Gastrocnemius medialis (tissue), 4 donors: ENCODE results near the gene SSBP3. TPM values are rescaled to one million over a fixed set of nuclear protein-coding genes. Genes with fewer than 3 reads are reported as not detected.

Experiments used
- ATAC-seq, 2 donors: fragments of 150-250 bp; one replicate each; pipeline ENCODE4 v1.9.1; 2016
- DNase-seq, 2 donors: peaks; one replicate each; pipeline ENCODE4 v3.0.0-alpha.2; 2019
- H3K27ac ChIP-seq, 4 donors: fragments of 200-600 bp; sonication (generic); 1 replicate in 1 of 4; 2 replicates in 3 of 4; pipeline ENCODE4 v1.5.1; 2016 to 2018; ENCODE audit warnings: mild to moderate bottlenecking in 2 of 4, moderate library complexity in 1 of 4
- H3K27me3 ChIP-seq, 3 donors: fragments of 200-600 bp; sonication (generic) in 2 of 3; 1 replicate in 1 of 3; 2 replicates in 2 of 3; pipeline versions ENCODE4 v1.5.1 to v1.6.0; 2016 to 2019; ENCODE audit warnings: mild to moderate bottlenecking in 1 of 3, moderate library complexity in 1 of 3
- H3K36me3 ChIP-seq, 2 donors: fragments of 200-600 bp; sonication (generic) in 1 of 2; one replicate each; pipeline ENCODE4 v1.5.1; 2017 to 2018
- H3K4me1 ChIP-seq, 2 donors: fragments of 200-600 bp; sonication (generic) in 1 of 2; one replicate each; pipeline ENCODE4 v1.5.1; 2016 to 2017; ENCODE audit warnings: mild to moderate bottlenecking in 2 of 2
- H3K4me3 ChIP-seq, 4 donors: fragments of 200-600 bp; sonication (generic) in 3 of 4; 1 replicate in 1 of 4; 2 replicates in 3 of 4; pipeline ENCODE4 v1.5.1; 2016 to 2019; ENCODE audit warnings: mild to moderate bottlenecking in 2 of 4
- H3K9me3 ChIP-seq, 3 donors: fragments of 200-600 bp; sonication (generic) in 2 of 3; 1 replicate in 1 of 3; 2 replicates in 2 of 3; pipeline ENCODE4 v1.5.1; 2016 to 2019
- POLR2A ChIP-seq, 2 donors: fragments of 450-650 bp; IDR thresholded peaks; one replicate each; pipeline ENCODE4 v1.6.1; 2017; ENCODE audit warnings: antibody characterized with exemption in 2 of 2, mild to moderate bottlenecking in 2 of 2, moderate library complexity in 2 of 2
- in situ Hi-C, 4 donors: fragments of 200-750 bp; cut with MboI; loops; one replicate each; pipeline versions ENCODE4 v1.15.0 to v1.8.0; 2017; ENCODE audit warnings: low sequenced_read_pairs in 4 of 4
- intact Hi-C: fragments of 100-400 bp; cut with DNase I; formaldehyde crosslinking; loops from one replicate; pipeline ENCODE4 v1.15.1; 2023; ENCODE audit warnings: low total_unique reads
- total RNA-seq, 4 donors: library from RNA; depleted of rRNA; stranded (reverse); fragments of >200 nt; gene quantifications; one replicate each; pipeline versions ENCODE4 v1.1.0 to v1.2.3, GENCODE V29; 2016
- TF ChIP-seq, protein P1 (sequence below), 5 experiments: fragments of 450-650 bp in 3 of 5; fragments of 200-600 bp in 2 of 5; sonication (generic) in 2 of 5; IDR thresholded peaks in 4 of 5; conservative IDR thresholded peaks in 1 of 5; 1 replicate in 4 of 5; 2 replicates in 1 of 5; pipeline ENCODE4 v1.5.1; 2016 to 2019; ENCODE audit warnings: antibody characterized with exemption in 5 of 5, mild to moderate bottlenecking in 3 of 5, moderate library complexity in 3 of 5

SSBP3 gene
- total RNA-seq, 4 donors from 2014 or later = 3.6 to 21.0 (median 14.9) TPM

DNA sequence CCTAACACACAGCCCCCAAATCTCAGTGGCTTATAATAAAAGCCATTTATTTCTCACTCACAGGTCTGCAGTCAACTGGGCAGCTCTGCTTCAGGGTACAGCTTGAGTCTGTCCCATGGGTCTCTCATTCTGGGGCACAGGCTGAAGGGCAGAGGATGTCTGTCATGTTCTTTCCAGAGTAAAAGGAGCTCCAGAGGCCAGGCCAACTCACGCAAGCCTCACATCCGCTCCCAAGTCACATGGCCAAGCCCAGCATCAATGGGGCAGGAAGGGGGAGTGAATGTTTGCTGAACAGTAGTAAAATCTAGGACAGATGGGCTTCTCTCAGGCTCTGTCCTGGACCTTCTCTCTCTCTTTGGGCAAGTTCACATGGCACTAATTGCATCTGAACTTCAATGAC, 7.1 kb upstream of the SSBP3 start:
- DNase-seq (no peak), ATAC-seq (peak in 1 of 2 donors; percentile 34)
- Histone ChIP-seq H3K36me3 (no peaks in the 10 kb centered on the region), H3K9me3 (no peaks in the 10 kb centered on the region), H3K27me3 (no peaks in the 10 kb centered on the region), H3K4me1 (peaks cover 5 to 10% of the 10 kb centered on the region in 2 donors), H3K4me3 (no peak overlapping the region), H3K27ac (peak overlapping the region; percentile 18 to 64 (median 48))
- no peak for TF ChIP-seq POLR2A (IDR thresholded peaks at IDR 0.05)
- TF ChIP-seq, protein P1, sequence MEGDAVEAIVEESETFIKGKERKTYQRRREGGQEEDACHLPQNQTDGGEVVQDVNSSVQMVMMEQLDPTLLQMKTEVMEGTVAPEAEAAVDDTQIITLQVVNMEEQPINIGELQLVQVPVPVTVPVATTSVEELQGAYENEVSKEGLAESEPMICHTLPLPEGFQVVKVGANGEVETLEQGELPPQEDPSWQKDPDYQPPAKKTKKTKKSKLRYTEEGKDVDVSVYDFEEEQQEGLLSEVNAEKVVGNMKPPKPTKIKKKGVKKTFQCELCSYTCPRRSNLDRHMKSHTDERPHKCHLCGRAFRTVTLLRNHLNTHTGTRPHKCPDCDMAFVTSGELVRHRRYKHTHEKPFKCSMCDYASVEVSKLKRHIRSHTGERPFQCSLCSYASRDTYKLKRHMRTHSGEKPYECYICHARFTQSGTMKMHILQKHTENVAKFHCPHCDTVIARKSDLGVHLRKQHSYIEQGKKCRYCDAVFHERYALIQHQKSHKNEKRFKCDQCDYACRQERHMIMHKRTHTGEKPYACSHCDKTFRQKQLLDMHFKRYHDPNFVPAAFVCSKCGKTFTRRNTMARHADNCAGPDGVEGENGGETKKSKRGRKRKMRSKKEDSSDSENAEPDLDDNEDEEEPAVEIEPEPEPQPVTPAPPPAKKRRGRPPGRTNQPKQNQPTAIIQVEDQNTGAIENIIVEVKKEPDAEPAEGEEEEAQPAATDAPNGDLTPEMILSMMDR (IDR thresholded peaks at IDR 0.05 in 4 of 5, conservative IDR thresholded peaks at IDR 0.05 in 1 of 5) = no peak
- in situ Hi-C loops (loop anchor here in 3 of 4 donors (5.0 to 10.0 kb wide), 3 partner anchors 59 to 288 kb away; no protein-coding TSS in a partner anchor), intact Hi-C loops (no loop called here)

DNA sequence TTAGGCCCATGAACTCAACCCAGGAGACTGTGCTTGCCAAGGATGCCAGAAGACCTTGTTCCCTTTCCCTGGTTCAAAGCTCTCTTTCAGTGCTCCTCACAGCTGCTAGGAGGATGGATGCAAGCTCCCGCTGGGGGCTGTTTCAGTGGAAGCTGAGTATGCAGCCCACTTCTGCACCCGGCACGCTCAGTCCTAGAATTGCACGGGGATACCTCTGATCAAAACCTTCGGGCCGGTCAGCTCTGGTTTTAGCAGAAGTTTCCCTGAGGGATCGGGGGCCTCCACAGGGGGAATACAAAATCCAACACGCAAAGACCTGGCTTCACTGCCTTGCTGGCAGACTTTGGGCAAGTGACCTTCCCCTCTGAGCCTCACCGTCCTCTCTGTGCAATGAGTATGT, 4.2 kb upstream of the SSBP3 start:
- Histone ChIP-seq H3K27ac (no peak overlapping the region), H3K27me3 (no peaks in the 10 kb centered on the region), H3K36me3 (no peaks in the 10 kb centered on the region), H3K9me3 (no peaks in the 10 kb centered on the region), H3K4me3 (no peak overlapping the region), H3K4me1 (peaks cover 15% of the 10 kb centered on the region in 2 donors)
- DNase-seq = no peak
- in situ Hi-C loops = loop anchor here in 3 of 4 donors (5.0 to 10.0 kb wide), 3 partner anchors 62 to 286 kb away; no protein-coding TSS in a partner anchor
- ATAC-seq = no peak
- TF ChIP-seq POLR2A (IDR thresholded peaks at IDR 0.05) = no peak
- TF ChIP-seq, protein P1 (IDR thresholded peaks at IDR 0.05 in 4 of 5, conservative IDR thresholded peaks at IDR 0.05 in 1 of 5) = no peak
- intact Hi-C loops = no loop called here

DNA sequence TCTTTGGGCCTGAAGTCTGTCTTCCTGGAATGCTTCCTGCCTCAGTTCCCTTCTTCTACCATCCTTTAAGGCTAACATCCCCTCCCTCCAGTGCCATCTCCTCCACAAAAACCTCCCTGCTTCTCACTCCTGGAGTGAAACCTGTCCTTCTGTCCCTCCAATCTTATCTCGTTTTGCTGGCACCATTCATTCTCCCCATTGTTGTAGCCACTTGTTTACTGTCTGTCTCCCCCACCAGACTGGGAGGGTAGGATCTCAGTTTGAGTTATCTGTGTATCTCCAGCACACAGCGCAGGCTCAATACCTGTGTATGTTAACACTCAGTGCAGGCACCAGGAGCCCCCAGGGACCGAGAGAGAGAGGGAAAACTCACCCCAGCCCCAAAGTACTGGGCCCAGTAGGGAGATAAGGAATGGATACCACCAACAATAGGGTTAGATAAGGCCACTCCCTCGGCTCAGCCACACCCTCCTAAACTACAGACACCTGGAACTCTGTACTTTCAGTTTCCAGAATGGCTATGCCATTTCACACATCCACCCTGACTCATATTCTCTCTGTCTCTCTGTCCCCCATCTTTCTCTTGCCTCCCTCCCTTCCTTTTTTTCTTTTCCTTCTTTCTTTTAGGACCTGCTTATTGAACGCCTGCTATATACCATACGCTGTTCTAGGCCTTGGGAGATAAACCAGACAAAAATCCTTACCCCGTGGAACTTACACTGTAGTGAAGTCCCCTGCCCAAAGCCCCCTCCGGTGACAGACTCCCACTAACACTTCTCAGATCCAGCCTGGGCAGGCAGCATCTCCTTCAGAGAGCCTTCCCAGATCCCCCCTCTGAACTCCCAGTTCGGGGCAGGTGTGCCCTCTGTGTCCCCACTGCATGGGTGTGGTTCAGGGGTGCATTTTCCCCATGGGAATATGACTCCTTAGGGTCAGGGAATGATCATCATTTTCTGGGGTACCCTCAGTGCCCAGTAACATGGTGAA, 3.3 kb upstream of the SSBP3 start:
- Histone ChIP-seq H3K36me3 (no peaks in the 10 kb centered on the region), H3K9me3 (no peaks in the 10 kb centered on the region), H3K4me1 (peaks cover 21% of the 10 kb centered on the region in 2 donors), H3K4me3 (no peak overlapping the region), H3K27me3 (no peaks in the 10 kb centered on the region), H3K27ac (peak overlapping the region in 3 of 4 donors; percentile 93 to 98 (median 95))
- DNase-seq = no peak
- TF ChIP-seq, protein P1 (IDR thresholded peaks at IDR 0.05 in 4 of 5, conservative IDR thresholded peaks at IDR 0.05 in 1 of 5) = no peak
- TF ChIP-seq POLR2A (IDR thresholded peaks at IDR 0.05) = no peak
- intact Hi-C loops (loop anchor here (2.0 to 5.0 kb wide), 5 partner anchors 138 to 357 kb away; partner anchors contain the start of genes ACOT11, CYB5RL, MRPL37 and TCEANC2), in situ Hi-C loops (loop anchor here (5.0 to 10.0 kb wide), 7 partner anchors 63 to 287 kb away; no protein-coding TSS in a partner anchor)
- ATAC-seq = no peak

DNA sequence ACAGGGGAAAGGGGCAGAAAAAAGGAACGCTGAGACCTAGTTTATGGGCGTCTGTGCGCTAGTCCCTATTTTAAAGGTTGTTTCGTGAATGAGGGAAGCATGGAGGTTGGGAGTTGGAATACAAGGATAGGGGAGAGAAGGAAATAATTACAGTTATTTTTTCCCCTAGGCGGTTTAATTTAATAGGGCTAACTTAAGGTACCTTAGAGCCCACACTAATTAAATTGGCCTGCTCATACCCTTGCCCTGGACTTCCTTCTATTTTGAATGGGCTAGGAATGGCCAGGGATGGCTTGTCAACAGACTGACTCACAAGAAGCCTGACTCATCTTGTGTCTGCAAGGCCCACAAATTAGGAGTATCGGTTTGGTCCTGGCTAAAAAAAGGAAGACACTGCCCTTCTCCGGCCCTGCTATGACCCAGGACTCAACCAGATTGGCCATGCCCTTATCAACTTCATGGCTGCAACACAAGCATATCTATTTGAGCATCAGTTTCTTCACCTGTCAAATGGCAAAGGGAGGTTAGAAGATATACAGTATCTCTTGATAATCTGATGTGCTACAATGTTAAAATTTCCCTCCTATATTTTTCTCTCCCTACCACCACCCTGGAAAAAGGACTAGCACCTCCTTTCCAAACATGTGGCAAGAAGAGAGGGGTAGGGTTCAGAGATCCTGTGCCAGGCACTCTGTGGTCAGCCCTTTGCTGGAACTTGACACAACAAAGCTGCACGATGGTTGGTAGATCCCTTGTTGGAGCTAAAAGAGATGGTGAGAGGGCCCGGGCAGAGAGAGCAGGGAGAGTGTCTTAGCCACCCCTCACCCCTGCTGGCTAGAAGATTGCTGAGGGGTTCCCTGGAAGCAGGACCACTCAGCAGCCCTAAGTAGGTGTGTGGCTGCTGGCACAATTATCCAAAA, 2.2 kb upstream of the SSBP3 start:
- H3K27ac ChIP-seq = peak overlapping the region; percentile 90 to 98 (median 94)
- H3K27me3 ChIP-seq = no peaks in the 10 kb centered on the region
- no peaks in the 10 kb centered on the region for H3K9me3 ChIP-seq
- peaks cover 31 to 32% of the 10 kb centered on the region in 2 donors for H3K4me1 ChIP-seq
- in situ Hi-C loops = loop anchor here in 2 of 4 donors (5.0 to 10.0 kb wide), 4 partner anchors 79 to 286 kb away; no protein-coding TSS in a partner anchor
- no peaks in the 10 kb centered on the region for H3K36me3 ChIP-seq
- peak; percentile 34 to 73 for ATAC-seq
- TF ChIP-seq POLR2A (IDR thresholded peaks at IDR 0.05) = peak in 1 of 2 donors; percentile 35
- TF ChIP-seq, protein P1 (IDR thresholded peaks at IDR 0.05 in 4 of 5, conservative IDR thresholded peaks at IDR 0.05 in 1 of 5) = no peak
- intact Hi-C loops = loop anchor here (2.0 to 5.0 kb wide), 5 partner anchors 139 to 356 kb away; partner anchors contain the start of genes ACOT11, CYB5RL, MRPL37 and TCEANC2
- DNase-seq = peak; percentile 48 to 68
- H3K4me3 ChIP-seq = peak overlapping the region in 3 of 4 donors; percentile 7 to 84 (median 34)
